GM18526 (cell line): ENCODE measurements around the gene LEMD1.

Experiments used
- POLR2A ChIP-seq: IDR thresholded peaks from 3 replicates; pipeline ENCODE4 v1.6.1; 2011; ENCODE audit not compliant: insufficient read length; ENCODE audit errors: extremely low read depth

LEMD1 gene

GRCh38 chr1:205440476-205441317 is 18.8 kb upstream of the LEMD1 start:
- TF ChIP-seq POLR2A: no peak

GRCh38 chr1:205440121-205440475 is 18.2 kb upstream of the LEMD1 start:
- no peak for TF ChIP-seq POLR2A

- TF ChIP-seq POLR2A: no peak
Observed at GRCh38 chr1:205438213-205439158, 16.6 kb upstream of the LEMD1 start.

GRCh38 chr1:205437570-205437969 is 15.7 kb upstream of the LEMD1 start:
- no peak for TF ChIP-seq POLR2A

- no peak for TF ChIP-seq POLR2A
Observed at GRCh38 chr1:205436776-205437410, 15.0 kb upstream of the LEMD1 start.

- no peak for TF ChIP-seq POLR2A
Observed at GRCh38 chr1:205435578-205436573, 14.0 kb upstream of the LEMD1 start.

- TF ChIP-seq POLR2A: no peak
Observed at GRCh38 chr1:205434738-205435137, 12.9 kb upstream of the LEMD1 start.

GRCh38 chr1:205432116-205432515 is 10.3 kb upstream of the LEMD1 start:
- TF ChIP-seq POLR2A: no peak

- no peak for TF ChIP-seq POLR2A
Observed at GRCh38 chr1:205430696-205431305, 8.9 kb upstream of the LEMD1 start.

- TF ChIP-seq POLR2A: no peak
Observed at GRCh38 chr1:205429762-205430695, 8.2 kb upstream of the LEMD1 start.

- no peak for TF ChIP-seq POLR2A
Observed at GRCh38 chr1:205424901-205425600, 3.2 kb upstream of the LEMD1 start.

GRCh38 chr1:205423814-205424399 is 2.1 kb upstream of the LEMD1 start:
- no peak for TF ChIP-seq POLR2A
